Endothelial cell of umbilical vein (primary cell): ENCODE data around the gene DIP2C. TPM values are rescaled to one million over a fixed set of nuclear protein-coding genes. Genes with fewer than 3 reads are reported as not detected.

Experiments used
- BruUV-seq: library from RNA; stranded (reverse); fragments of 400-500 nt; replicated peaks from 2 replicates; lab custom pipeline; 2021; lab: Mats Ljungman, UMichigan
- CTCF ChIA-PET: fragments of 300-600, 350-600 bp; sonication (Branson Sonifier 250); formaldehyde crosslinking; loops from one replicate; lab custom pipeline; 2021; ENCODE audit warnings: antibody characterized with exemption, inconsistent platforms; lab: Charles Lee
- POLR2A ChIA-PET: fragments of 300-600, 350-600 bp; sonication (Branson Sonifier 250); formaldehyde crosslinking; loops from one replicate; lab custom pipeline; 2021; ENCODE audit warnings: antibody characterized with exemption, inconsistent platforms; lab: Charles Lee
- DNase-seq: peaks from one replicate; pipeline ENCODE4 v3.0.0-alpha.2; 2011; ENCODE audit warnings: low read depth, low spot score
- FAIRE-seq: peaks from 2 replicates; lab custom pipeline; 2011; peaks lifted over from hg19 to GRCh38; lab: Jason Lieb, UNC
- H2AFZ ChIP-seq: 2 replicates; pipeline ENCODE4 v1.6.0; 2012; ENCODE audit warnings: low read depth, low read length, control low read depth, inconsistent platforms
- H3K27ac ChIP-seq: 2 replicates; pipeline ENCODE4 v1.5.1; 2011; ENCODE audit warnings: low read depth, mild to moderate bottlenecking, control low read depth, low read length, moderate library complexity; ENCODE audit not compliant: insufficient read depth
- H3K27me3 ChIP-seq, 2 experiments: 2 replicates each; pipeline versions ENCODE4 v1.6.0 to v1.6.1; 2011; ENCODE audit warnings: low read length in 2 of 2, mixed read lengths in 1 of 2; ENCODE audit not compliant: control insufficient read depth in 2 of 2, insufficient read depth in 2 of 2
- H3K36me3 ChIP-seq, 2 experiments: 2 replicates in 1 of 2; 3 replicates in 1 of 2; pipeline ENCODE4 v1.5.1; 2011; ENCODE audit warnings: low read length in 2 of 2, mild to moderate bottlenecking in 1 of 2, moderate library complexity in 1 of 2; ENCODE audit not compliant: control insufficient read depth in 2 of 2, insufficient read depth in 2 of 2; ENCODE audit errors: extremely low read depth in 1 of 2
- H3K4me1 ChIP-seq: 3 replicates; pipeline ENCODE4 v1.5.1; 2011; ENCODE audit warnings: mild to moderate bottlenecking, low read length; ENCODE audit not compliant: control insufficient read depth, insufficient read depth; ENCODE audit errors: extremely low read depth
- H3K4me2 ChIP-seq: 2 replicates; pipeline ENCODE4 v1.6.1; 2011; ENCODE audit warnings: low read length, control low read depth, mixed read lengths; ENCODE audit not compliant: insufficient read depth
- H3K4me3 ChIP-seq, 3 experiments: fragments of 200-600 bp in 1 of 3; sonication (generic), shearing (Covaris generic) in 1 of 3; replicated peaks in 1 of 3; 2 replicates each; pipeline ENCODE4 v1.5.1; 2011 to 2016; ENCODE audit warnings: control low read depth in 3 of 3, low read length in 3 of 3, mild to moderate bottlenecking in 2 of 3, inconsistent platforms in 1 of 3, low read depth in 1 of 3, moderate library complexity in 1 of 3; ENCODE audit not compliant: insufficient read depth in 1 of 3
- H3K79me2 ChIP-seq: 2 replicates; pipeline ENCODE4 v1.6.0; 2012; ENCODE audit warnings: low read length, inconsistent platforms; ENCODE audit not compliant: control insufficient read depth, insufficient read depth
- H3K9ac ChIP-seq: replicated peaks from 2 replicates; pipeline ENCODE3; 2011; ENCODE audit warnings: low read length, control low read depth; ENCODE audit not compliant: insufficient read depth; ENCODE audit errors: extremely low read depth
- H3K9me1 ChIP-seq: replicated peaks from 3 replicates; pipeline ENCODE4 v1.6.0; 2011; ENCODE audit warnings: mild to moderate bottlenecking, low read length; ENCODE audit not compliant: control insufficient read depth, insufficient read depth; ENCODE audit errors: extremely low read depth
- H3K9me3 ChIP-seq: replicated peaks from 2 replicates; pipeline ENCODE4 v1.5.1; 2012; ENCODE audit warnings: low read length, inconsistent platforms; ENCODE audit not compliant: control insufficient read depth, insufficient read depth
- H4K20me1 ChIP-seq: replicated peaks from 2 replicates; pipeline ENCODE3; 2011; ENCODE audit warnings: mild to moderate bottlenecking, low read length; ENCODE audit not compliant: control insufficient read depth, insufficient read depth; ENCODE audit errors: extremely low read depth
- CTCF ChIP-seq, 2 donors: IDR thresholded peaks; 1 replicate in 1 of 2; 2 replicates in 1 of 2; pipeline ENCODE4 v1.5.1; 2011; ENCODE audit warnings: low read length in 2 of 2, mild to moderate bottlenecking in 2 of 2, moderate library complexity in 2 of 2, control low read depth in 1 of 2, inconsistent platforms in 1 of 2, low read depth in 1 of 2; ENCODE audit not compliant: insufficient read depth in 1 of 2; ENCODE audit errors: extremely low read depth in 1 of 2
- EZH2 ChIP-seq: IDR thresholded peaks from 2 replicates; pipeline ENCODE4 v1.6.1; 2012; ENCODE audit warnings: borderline replicate concordance, low read depth, mild to moderate bottlenecking, moderate library complexity, low read length, inconsistent platforms; ENCODE audit not compliant: severe bottlenecking
- FOS ChIP-seq: IDR thresholded peaks from 2 replicates; pipeline ENCODE4 v1.6.1; 2011; ENCODE audit warnings: mild to moderate bottlenecking, low read length, moderate library complexity, borderline replicate concordance; ENCODE audit not compliant: insufficient read depth
- GATA2 ChIP-seq: IDR thresholded peaks from 2 replicates; pipeline ENCODE4 v1.7.0; 2011; ENCODE audit warnings: low read depth, mild to moderate bottlenecking, moderate library complexity, mixed read lengths, low read length; ENCODE audit not compliant: insufficient read length, insufficient read depth
- JUN ChIP-seq: IDR thresholded peaks from 2 replicates; pipeline ENCODE4 v1.6.1; 2011; ENCODE audit warnings: borderline replicate concordance, low read depth; ENCODE audit not compliant: insufficient read length, insufficient read depth
- MAX ChIP-seq: IDR thresholded peaks from 2 replicates; pipeline ENCODE4 v1.6.1; 2011; ENCODE audit not compliant: insufficient read depth, insufficient read length
- MYC ChIP-seq: IDR thresholded peaks from one replicate; pipeline ENCODE4 v1.6.1; 2011; ENCODE audit warnings: mild to moderate bottlenecking, low read depth, low read length
- POLR2A ChIP-seq: IDR thresholded peaks from 2 replicates; pipeline ENCODE4 v1.6.1; 2012; ENCODE audit warnings: low read depth, mild to moderate bottlenecking, control low read depth, low read length
- POLR2AphosphoS5 ChIP-seq: IDR thresholded peaks from 2 replicates; pipeline ENCODE4 v1.6.1; 2012; ENCODE audit warnings: low read depth, mild to moderate bottlenecking, control low read depth, low read length, moderate library complexity; ENCODE audit not compliant: insufficient read depth
- dilution Hi-C: fragments of 300-500 bp; cut with MboI; formaldehyde crosslinking; loops from one replicate; pipeline ENCODE4 v1.15.0; 2019; ENCODE audit warnings: low sequenced_read_pairs; ENCODE audit not compliant: extremely low pct_ligation_motif_present
- intact Hi-C: fragments of 100-400 bp; cut with micrococcal nuclease; formaldehyde crosslinking; loops from one replicate; pipeline ENCODE4 v1.10.0; 2022
- polyA plus RNA-seq, 4 experiments: library from polyadenylated mRNA; depleted of rRNA in 3 of 4; stranded (reverse) in 3 of 4; unstranded in 1 of 4; fragments of >200 nt; gene quantifications; 2 replicates each; pipeline versions ENCODE4 v1.2.1 to v1.2.3, GENCODE V29; 2011 to 2012; ENCODE audit warnings: missing spikeins in 1 of 4
- total RNA-seq: library from RNA; stranded (reverse); gene quantifications from 2 replicates; pipeline ENCODE4 v1.2.3, GENCODE V29; 2021

The DIP2C gene
- total and polyA plus RNA-seq, 2 donors (not counting 3 experiments of a cell fraction or from before 2014, with no cell fraction given) = 3.6 to 10.7 TPM

- Histone ChIP-seq H3K4me2 (no peak overlapping the region), H4K20me1 (no peaks in the 10 kb centered on the region), H3K9me1 (no peaks in the 10 kb centered on the region), H3K4me3 (no peak overlapping the region), H3K27ac (no peak overlapping the region), H3K9ac (no peak overlapping the region), H2AFZ (no peak overlapping the region), H3K4me1 (no peaks in the 10 kb centered on the region), H3K9me3 (no peaks in the 10 kb centered on the region), H3K36me3 (no peaks in the 10 kb centered on the region), H3K27me3 (no peaks in the 10 kb centered on the region), H3K79me2 (no peaks in the 10 kb centered on the region)
- no peak for TF ChIP-seq CTCF (IDR thresholded peaks at IDR 0.05; ENCODE audit: extremely low read depth in 1 of 2, insufficient read depth in 1 of 2, low read depth in 1 of 2, low read length in 2 of 2)
- TF ChIP-seq MAX = no peak
- no peak for TF ChIP-seq POLR2A
- no peak for TF ChIP-seq GATA2
- no peak for TF ChIP-seq MYC
- no peak for TF ChIP-seq JUN
- TF ChIP-seq POLR2AphosphoS5 = no peak
- no peak for TF ChIP-seq EZH2
- no peak for TF ChIP-seq FOS
- intact Hi-C loops (no loop called here), dilution Hi-C loops (no loop called here)
- no peak for FAIRE-seq
- DNase-seq = no peak
- no TSS peak for BruUV-seq
- CTCF ChIA-PET = no interaction called here
- POLR2A ChIA-PET = no interaction called here
Observed at GRCh38 chr10:635088-635861, 54.2 kb downstream of the DIP2C start.
